GM23248 (cell line): ENCODE results near the gene RALGPS1. TPM values are rescaled to one million over a fixed set of nuclear protein-coding genes. Genes with fewer than 3 reads are reported as not detected.

Experiments
- DNase-seq: peaks from one replicate; pipeline ENCODE4 v3.0.0-alpha.2; 2015
- H2AFZ ChIP-seq: fragments of 200-600 bp; sonication (generic); 2 replicates; pipeline ENCODE4 v1.6.1; 2016; ENCODE audit warnings: antibody characterized with exemption
- H3F3A ChIP-seq: fragments of 200-600 bp; sonication (generic); 2 replicates; pipeline ENCODE4 v1.6.1; 2016; ENCODE audit warnings: mild to moderate bottlenecking, antibody characterized with exemption, mixed run types; ENCODE audit not compliant: insufficient read depth
- H3K27ac ChIP-seq: fragments of 200-600 bp; sonication (generic); 2 replicates; pipeline ENCODE4 v1.5.1; 2016; ENCODE audit warnings: mild to moderate bottlenecking
- H3K27me3 ChIP-seq: fragments of 200-600 bp; sonication (generic); replicated peaks from 2 replicates; pipeline ENCODE4 v1.6.1; 2016; ENCODE audit warnings: mild to moderate bottlenecking; ENCODE audit not compliant: insufficient read depth
- H3K36me3 ChIP-seq: fragments of 200-600 bp; sonication (generic); 2 replicates; pipeline ENCODE4 v1.6.1; 2016; ENCODE audit warnings: low read depth, mild to moderate bottlenecking
- H3K4me1 ChIP-seq: fragments of 200-600 bp; sonication (generic); 2 replicates; pipeline ENCODE4 v1.6.1; 2016; ENCODE audit warnings: mild to moderate bottlenecking; ENCODE audit not compliant: insufficient read depth
- H3K4me2 ChIP-seq: fragments of 200-600 bp; sonication (generic); one replicate; pipeline ENCODE4 v1.6.1; 2016; ENCODE audit warnings: mild to moderate bottlenecking; ENCODE audit not compliant: unreplicated experiment
- H3K4me3 ChIP-seq: fragments of 200-600 bp; sonication (generic); 2 replicates; pipeline ENCODE4 v1.5.1; 2016; ENCODE audit warnings: mild to moderate bottlenecking
- H3K79me2 ChIP-seq: fragments of 200-600 bp; sonication (generic); 2 replicates; pipeline ENCODE4 v1.6.1; 2016; ENCODE audit warnings: mild to moderate bottlenecking; ENCODE audit not compliant: insufficient read depth
- H3K9ac ChIP-seq: fragments of 200-600 bp; sonication (generic); 2 replicates; pipeline ENCODE4 v1.6.1; 2016; ENCODE audit warnings: mild to moderate bottlenecking
- H3K9me2 ChIP-seq: fragments of 200-600 bp; sonication (generic); 2 replicates; pipeline ENCODE4 v1.6.1; 2016; ENCODE audit warnings: mixed run types, mild to moderate bottlenecking, moderate library complexity; ENCODE audit not compliant: insufficient read depth
- H3K9me3 ChIP-seq: fragments of 200-600 bp; sonication (generic); one replicate; pipeline ENCODE4 v1.6.1; 2017; ENCODE audit warnings: low read depth
- H4K20me1 ChIP-seq: fragments of 200-600 bp; sonication (generic); 2 replicates; pipeline ENCODE4 v1.6.0; 2016; ENCODE audit not compliant: insufficient read depth
- EZH2 ChIP-seq: fragments of 200-600 bp; sonication (generic); IDR thresholded peaks from 2 replicates; pipeline ENCODE4 v1.6.1; 2018; ENCODE audit warnings: antibody characterized with exemption, mild to moderate bottlenecking; ENCODE audit not compliant: insufficient read depth, poor library complexity, severe bottlenecking
- EZH2phosphoT487 ChIP-seq: fragments of 200-600 bp; sonication (generic); IDR thresholded peaks from 2 replicates; pipeline ENCODE4 v1.6.1; 2018; ENCODE audit warnings: antibody characterized with exemption, moderate library complexity, mild to moderate bottlenecking, low read depth; ENCODE audit not compliant: insufficient read depth
- WGBS, 2 experiments: methylation state at CpG; one replicate each; pipeline ENCODE4 v1.1.6; 2015 to 2017; ENCODE audit warnings: low lambda C conversion rate in 2 of 2, low coverage in 1 of 2; ENCODE audit errors: missing lambda C conversion rate in 2 of 2; 5-methylcytosine and 5-hydroxymethylcytosine counted together
- in situ Hi-C: fragments of 300-500 bp; cut with MboI; formaldehyde crosslinking; loops from 2 replicates; pipeline ENCODE4 v1.15.0; 2020
- polyA plus RNA-seq: library from polyadenylated mRNA; unstranded; fragments of >200 nt; fragmentation: Nextera tagmentation; extraction: Ambion mirVana; gene quantifications from 2 replicates; pipeline ENCODE4 v1.2.1, GENCODE V29; 2016
- total RNA-seq: library from RNA; depleted of rRNA; stranded (reverse); fragments of >200 nt; shearing (Covaris generic); gene quantifications from 2 replicates; pipeline ENCODE4 v1.2.3, GENCODE V29; 2014

RALGPS1 gene
- total and polyA plus RNA-seq, 2 experiments from 2014 or later, result 0.54 to 1.8 TPM

GRCh38 chr9:127058645-127059021, 144.1 kb downstream of the RALGPS1 start:
- Histone ChIP-seq H3K27me3 (no peaks in the 10 kb centered on the region), H3K79me2 (no peaks in the 10 kb centered on the region), H3K9ac (0 out of 2 replicates have a peak overlapping the region, but pooled peaks have one; percentile 26), H3K9me3 (no peaks in the 10 kb centered on the region), H3K9me2 (no peaks in the 10 kb centered on the region), H2AFZ (no peak overlapping the region), H3F3A (peaks cover 12% of the 10 kb centered on the region), H3K27ac (peak overlapping the region; percentile 24), H3K4me2 (no peak overlapping the region), H4K20me1 (no peaks in the 10 kb centered on the region), H3K4me1 (peaks cover 17% of the 10 kb centered on the region), H3K36me3 (no peaks in the 10 kb centered on the region), H3K4me3 (no peak overlapping the region)
- TF ChIP-seq EZH2phosphoT487 (no peak), EZH2 (no peak)
- peak; percentile 56 for DNase-seq
- in situ Hi-C loops, result no loop called here
- WGBS, 2 experiments, result 12 to 21% methylated on average over 4 of the region's 4 CpGs

GRCh38 chr9:127059030-127059429, 144.4 kb downstream of the RALGPS1 start:
- H3K79me2 ChIP-seq, result no peaks in the 10 kb centered on the region
- WGBS, 2 experiments, result 82 to 84% methylated on average over 2 of the region's 2 CpGs
- H4K20me1 ChIP-seq, result no peaks in the 10 kb centered on the region

GRCh38 chr9:127059765-127060361, 145.3 kb downstream of the RALGPS1 start:
- Histone ChIP-seq H3F3A (peaks cover 12% of the 10 kb centered on the region), H2AFZ (no peak overlapping the region), H3K4me1 (peaks cover 17% of the 10 kb centered on the region), H3K9me3 (no peaks in the 10 kb centered on the region), H3K27me3 (no peaks in the 10 kb centered on the region), H3K4me3 (no peak overlapping the region), H3K36me3 (no peaks in the 10 kb centered on the region), H3K9ac (no peak overlapping the region), H3K27ac (no peak overlapping the region), H3K4me2 (no peak overlapping the region), H3K9me2 (no peaks in the 10 kb centered on the region), H3K79me2 (no peaks in the 10 kb centered on the region), H4K20me1 (no peaks in the 10 kb centered on the region)
- WGBS, 2 experiments, result 57 to 74% methylated on average over 4 of the region's 4 CpGs
- TF ChIP-seq EZH2phosphoT487 (no peak), EZH2 (no peak)
- in situ Hi-C loops, result no loop called here
- no peak for DNase-seq

More at GRCh38 chr9:127059030-127059429, 144.4 kb downstream of the RALGPS1 start:
- H3K9me2 ChIP-seq, result no peaks in the 10 kb centered on the region
- H3K4me3 ChIP-seq, result no peak overlapping the region
- no peak overlapping the region for H3K9ac ChIP-seq
- TF ChIP-seq EZH2phosphoT487, result no peak
- H3K27ac ChIP-seq, result peak overlapping the region; percentile 24; the same call in 1 of the 2 replicates
- H3F3A ChIP-seq, result peaks cover 12% of the 10 kb centered on the region
- peaks cover 17% of the 10 kb centered on the region for H3K4me1 ChIP-seq
- no peaks in the 10 kb centered on the region for H3K36me3 ChIP-seq
- no peak overlapping the region for H3K4me2 ChIP-seq
- H3K9me3 ChIP-seq, result no peaks in the 10 kb centered on the region
- H2AFZ ChIP-seq, result no peak overlapping the region
- in situ Hi-C loops, result no loop called here
- H3K27me3 ChIP-seq, result no peaks in the 10 kb centered on the region
- DNase-seq, result no peak

GRCh38 chr9:127061411-127061810, 146.8 kb downstream of the RALGPS1 start:
- in situ Hi-C loops, result no loop called here
- Histone ChIP-seq H4K20me1 (no peaks in the 10 kb centered on the region), H3K4me3 (no peak overlapping the region), H2AFZ (no peak overlapping the region), H3K36me3 (no peaks in the 10 kb centered on the region), H3K9me2 (no peaks in the 10 kb centered on the region), H3K4me1 (peaks cover 24% of the 10 kb centered on the region), H3K9ac (no peak overlapping the region), H3K4me2 (no peak overlapping the region), H3K79me2 (no peaks in the 10 kb centered on the region), H3F3A (peaks cover 20% of the 10 kb centered on the region), H3K9me3 (no peaks in the 10 kb centered on the region), H3K27ac (no peak overlapping the region), H3K27me3 (no peaks in the 10 kb centered on the region)
- DNase-seq, result no peak
- WGBS, 2 experiments, result 92 to 97% methylated on average over 3 of the region's 3 CpGs
- no peak for TF ChIP-seq EZH2phosphoT487
- TF ChIP-seq EZH2, result no peak
